Ishikawa (cell line): ENCODE measurements around the gene FLYWCH1.

Experiments used
- CEBPB ChIP-seq: IDR thresholded peaks from 2 replicates; pipeline ENCODE4 v1.6.1; 2012
- CREB1 ChIP-seq: IDR thresholded peaks from 2 replicates; pipeline ENCODE4 v1.6.1; 2012; ENCODE audit warnings: low read depth
- EGR1 ChIP-seq: IDR thresholded peaks from 2 replicates; pipeline ENCODE4 v1.6.1; 2012
- EP300 ChIP-seq: IDR thresholded peaks from 2 replicates; pipeline ENCODE4 v1.6.1; 2012; ENCODE audit warnings: borderline replicate concordance
- FOXM1 ChIP-seq: IDR thresholded peaks from 2 replicates; pipeline ENCODE4 v1.6.1; 2012; ENCODE audit warnings: low read depth, borderline replicate concordance
- NFIC ChIP-seq: IDR thresholded peaks from 2 replicates; pipeline ENCODE4 v1.6.1; 2012
- RAD21 ChIP-seq: IDR thresholded peaks from 2 replicates; pipeline ENCODE4 v1.6.1; 2012; ENCODE audit warnings: low read depth
- TAF1 ChIP-seq: IDR thresholded peaks from 2 replicates; pipeline ENCODE4 v1.6.1; 2012; ENCODE audit warnings: low read depth, mild to moderate bottlenecking
- TCF12 ChIP-seq: IDR thresholded peaks from 2 replicates; pipeline ENCODE4 v1.6.1; 2012; ENCODE audit warnings: low read depth
- TEAD4 ChIP-seq: IDR thresholded peaks from 2 replicates; pipeline ENCODE4 v1.6.1; 2012
- YY1 ChIP-seq: IDR thresholded peaks from 2 replicates; pipeline ENCODE4 v1.6.1; 2012; ENCODE audit warnings: low read depth
- ZBTB7A ChIP-seq: IDR thresholded peaks from 2 replicates; pipeline ENCODE4 v1.6.1; 2012; ENCODE audit warnings: low read depth
- TF ChIP-seq, protein P1 (sequence below): IDR thresholded peaks from 2 replicates; pipeline ENCODE4 v1.6.1; 2012; ENCODE audit warnings: low read depth, mild to moderate bottlenecking
- TF ChIP-seq, protein P2 (sequence below): IDR thresholded peaks from 2 replicates; pipeline ENCODE4 v1.6.1; 2012
- TF ChIP-seq, protein P3 (sequence below): IDR thresholded peaks from 2 replicates; pipeline ENCODE4 v1.6.1; 2012

Gene FLYWCH1

DNA sequence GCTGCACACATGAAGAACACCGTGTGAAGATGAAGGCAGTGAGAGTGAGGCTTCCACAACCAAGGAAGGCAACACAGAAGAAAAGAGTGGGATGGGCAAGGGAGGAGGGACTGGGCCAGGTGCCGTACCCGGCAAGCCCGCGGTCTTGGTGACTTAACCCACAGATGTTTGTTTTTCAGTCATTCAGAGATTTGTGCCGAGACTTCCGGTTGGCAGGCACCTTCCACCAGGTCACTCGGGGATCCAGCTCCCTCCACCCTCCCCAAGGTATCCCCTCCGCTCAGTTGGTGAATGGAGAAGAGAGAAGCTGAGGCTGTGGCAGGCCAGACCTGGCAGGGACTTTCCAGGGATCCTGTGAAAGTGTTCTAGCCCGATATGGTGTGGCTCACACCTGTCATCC lies 47.5 kb downstream of the FLYWCH1 start:
- TF ChIP-seq CEBPB (no peak), TCF12 (no peak), EGR1 (no peak), NFIC (no peak), TEAD4 (no peak), EP300 (no peak)
- TF ChIP-seq, protein P1, sequence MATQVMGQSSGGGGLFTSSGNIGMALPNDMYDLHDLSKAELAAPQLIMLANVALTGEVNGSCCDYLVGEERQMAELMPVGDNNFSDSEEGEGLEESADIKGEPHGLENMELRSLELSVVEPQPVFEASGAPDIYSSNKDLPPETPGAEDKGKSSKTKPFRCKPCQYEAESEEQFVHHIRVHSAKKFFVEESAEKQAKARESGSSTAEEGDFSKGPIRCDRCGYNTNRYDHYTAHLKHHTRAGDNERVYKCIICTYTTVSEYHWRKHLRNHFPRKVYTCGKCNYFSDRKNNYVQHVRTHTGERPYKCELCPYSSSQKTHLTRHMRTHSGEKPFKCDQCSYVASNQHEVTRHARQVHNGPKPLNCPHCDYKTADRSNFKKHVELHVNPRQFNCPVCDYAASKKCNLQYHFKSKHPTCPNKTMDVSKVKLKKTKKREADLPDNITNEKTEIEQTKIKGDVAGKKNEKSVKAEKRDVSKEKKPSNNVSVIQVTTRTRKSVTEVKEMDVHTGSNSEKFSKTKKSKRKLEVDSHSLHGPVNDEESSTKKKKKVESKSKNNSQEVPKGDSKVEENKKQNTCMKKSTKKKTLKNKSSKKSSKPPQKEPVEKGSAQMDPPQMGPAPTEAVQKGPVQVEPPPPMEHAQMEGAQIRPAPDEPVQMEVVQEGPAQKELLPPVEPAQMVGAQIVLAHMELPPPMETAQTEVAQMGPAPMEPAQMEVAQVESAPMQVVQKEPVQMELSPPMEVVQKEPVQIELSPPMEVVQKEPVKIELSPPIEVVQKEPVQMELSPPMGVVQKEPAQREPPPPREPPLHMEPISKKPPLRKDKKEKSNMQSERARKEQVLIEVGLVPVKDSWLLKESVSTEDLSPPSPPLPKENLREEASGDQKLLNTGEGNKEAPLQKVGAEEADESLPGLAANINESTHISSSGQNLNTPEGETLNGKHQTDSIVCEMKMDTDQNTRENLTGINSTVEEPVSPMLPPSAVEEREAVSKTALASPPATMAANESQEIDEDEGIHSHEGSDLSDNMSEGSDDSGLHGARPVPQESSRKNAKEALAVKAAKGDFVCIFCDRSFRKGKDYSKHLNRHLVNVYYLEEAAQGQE, result no peak

DNA sequence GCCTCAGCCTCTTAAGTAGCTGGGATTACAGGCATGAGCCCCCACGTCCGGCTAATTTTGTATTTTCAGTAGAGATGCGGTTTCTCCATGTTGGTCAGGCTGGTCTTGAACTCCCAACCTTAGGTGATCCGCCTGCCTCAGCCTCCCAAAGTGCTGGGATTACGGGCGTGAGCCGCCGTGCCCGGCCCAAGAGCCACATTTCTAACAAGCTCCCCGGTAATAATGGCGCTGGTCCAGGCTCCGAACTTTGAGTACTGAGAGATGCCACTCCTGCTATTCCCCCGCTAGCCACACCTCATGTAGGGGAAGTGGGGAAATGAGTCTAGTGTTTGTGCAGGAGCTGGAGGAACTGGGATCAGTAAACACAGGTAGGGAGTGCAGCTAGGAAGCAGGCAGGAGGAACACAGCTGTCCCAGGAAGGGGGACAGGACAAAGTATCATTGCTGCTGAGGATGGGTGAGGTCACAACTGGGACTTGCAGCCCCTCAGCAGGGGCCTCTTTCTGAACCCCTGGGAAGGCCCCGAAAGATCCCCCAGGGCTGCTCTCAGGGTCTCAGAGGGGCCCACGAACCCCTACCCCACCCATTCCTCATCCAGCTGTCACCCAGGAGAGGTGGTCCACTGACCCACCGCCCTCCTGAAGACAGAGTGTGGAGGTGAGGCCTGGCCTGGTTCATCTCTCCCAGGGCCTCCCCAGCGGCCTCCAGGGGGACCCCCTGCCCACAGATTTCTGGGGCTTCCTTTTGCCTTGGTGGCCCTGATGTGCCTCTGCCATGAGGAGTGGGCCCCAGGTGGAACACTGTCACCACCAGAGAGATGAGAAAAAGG lies 48.7 kb downstream of the FLYWCH1 start:
- TF ChIP-seq TAF1, result no peak
- TF ChIP-seq CEBPB, result no peak
- no peak for TF ChIP-seq FOXM1
- no peak for TF ChIP-seq CREB1

- TF ChIP-seq CEBPB (no peak), ZBTB7A (no peak; the same call in 1 of the 2 replicates), TCF12 (no peak), FOXM1 (no peak), EGR1 (no peak), NFIC (no peak), RAD21 (no peak), TEAD4 (no peak), TAF1 (no peak)
- TF ChIP-seq, protein P2, sequence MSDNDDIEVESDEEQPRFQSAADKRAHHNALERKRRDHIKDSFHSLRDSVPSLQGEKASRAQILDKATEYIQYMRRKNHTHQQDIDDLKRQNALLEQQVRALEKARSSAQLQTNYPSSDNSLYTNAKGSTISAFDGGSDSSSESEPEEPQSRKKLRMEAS, result no peak
Observed at GRCh38 chr16:2962334-2963073, 50.8 kb downstream of the FLYWCH1 start.

- TF ChIP-seq, protein P2, result no peak
- no peak for TF ChIP-seq YY1
- 0 out of 2 replicates have a peak, but pooled peaks have one; percentile 48 for TF ChIP-seq EGR1
- TF ChIP-seq ZBTB7A, result no peak
- no peak for TF ChIP-seq TAF1
Observed at GRCh38 chr16:2963074-2963722, 51.5 kb downstream of the FLYWCH1 start.

DNA sequence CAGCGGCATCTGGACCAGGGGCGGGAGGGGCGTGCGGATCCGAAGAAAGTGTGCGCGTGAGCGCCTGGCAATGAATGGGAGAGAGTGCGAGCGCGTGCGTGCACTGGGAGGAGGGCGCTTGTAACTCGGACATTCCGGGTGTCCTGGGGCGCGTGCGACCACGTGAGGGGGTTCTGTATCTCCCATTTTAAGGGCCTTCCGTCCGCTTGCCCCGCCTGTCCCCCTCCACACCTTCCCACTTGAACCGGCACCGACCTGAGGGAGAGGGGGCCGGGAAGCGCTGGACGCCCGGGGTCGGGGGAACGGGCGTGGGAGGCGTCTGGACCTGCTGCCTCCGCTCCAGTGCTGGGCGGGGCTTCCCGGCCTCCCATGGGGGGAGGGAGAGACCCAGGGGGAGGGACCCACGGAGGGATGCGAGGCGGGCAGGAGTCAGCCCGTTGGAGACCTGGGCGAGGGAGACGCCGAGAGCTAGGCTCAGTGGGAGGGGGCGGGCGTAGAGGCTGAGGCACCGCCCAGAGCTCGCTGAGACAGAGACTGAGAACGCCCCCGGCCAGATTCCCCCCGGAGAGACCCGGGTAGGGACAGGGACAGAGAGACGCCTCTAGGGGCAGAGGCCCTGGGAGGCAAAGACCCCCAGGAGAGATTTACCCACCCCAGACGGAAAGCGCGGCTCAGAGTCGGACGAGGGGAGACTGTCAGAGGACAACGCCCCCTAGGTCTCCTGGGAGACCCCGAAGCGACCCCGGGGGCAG lies 52.2 kb downstream of the FLYWCH1 start, which contains the start of gene KREMEN2:
Gene KREMEN2, plus strand, starts transcription at position 553 of the 752 bp plus-strand sequence. CDS start 246 bp downstream, outside the sequence.
- TF ChIP-seq, protein P1, result no peak
- TF ChIP-seq TEAD4, result peak; percentile 57
- TF ChIP-seq YY1, result no peak
- no peak for TF ChIP-seq EP300
- peak; percentile 79; the same call in 1 of the 2 replicates for TF ChIP-seq ZBTB7A
- TF ChIP-seq, protein P3, sequence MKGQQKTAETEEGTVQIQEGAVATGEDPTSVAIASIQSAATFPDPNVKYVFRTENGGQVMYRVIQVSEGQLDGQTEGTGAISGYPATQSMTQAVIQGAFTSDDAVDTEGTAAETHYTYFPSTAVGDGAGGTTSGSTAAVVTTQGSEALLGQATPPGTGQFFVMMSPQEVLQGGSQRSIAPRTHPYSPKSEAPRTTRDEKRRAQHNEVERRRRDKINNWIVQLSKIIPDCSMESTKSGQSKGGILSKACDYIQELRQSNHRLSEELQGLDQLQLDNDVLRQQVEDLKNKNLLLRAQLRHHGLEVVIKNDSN, result peak; percentile 81
- no peak for TF ChIP-seq CREB1
- TF ChIP-seq, protein P2, result peak; percentile 78
- TF ChIP-seq TAF1, result no peak; the same call in 1 of the 2 replicates
- TF ChIP-seq TCF12, result no peak; the same call in none of the 2 replicates
- TF ChIP-seq NFIC, result no peak
- peak; percentile 56 for TF ChIP-seq EGR1
- no peak for TF ChIP-seq FOXM1
- TF ChIP-seq RAD21, result no peak
- TF ChIP-seq CEBPB, result no peak
